ENCODE results near the gene RAD51AP1. TPM values are rescaled to one million over a fixed set of nuclear protein-coding genes. Genes with fewer than 3 reads are reported as not detected.
"Not testable (repeated sequence)": the region's sequence is repeated elsewhere in the genome, so short reads cannot be mapped to it uniquely, and the experiment has no call there.

The RAD51AP1 gene
- total and polyA plus RNA-seq, 2 donors from 2014 or later, result 0.52 to 2.9 TPM

DNA sequence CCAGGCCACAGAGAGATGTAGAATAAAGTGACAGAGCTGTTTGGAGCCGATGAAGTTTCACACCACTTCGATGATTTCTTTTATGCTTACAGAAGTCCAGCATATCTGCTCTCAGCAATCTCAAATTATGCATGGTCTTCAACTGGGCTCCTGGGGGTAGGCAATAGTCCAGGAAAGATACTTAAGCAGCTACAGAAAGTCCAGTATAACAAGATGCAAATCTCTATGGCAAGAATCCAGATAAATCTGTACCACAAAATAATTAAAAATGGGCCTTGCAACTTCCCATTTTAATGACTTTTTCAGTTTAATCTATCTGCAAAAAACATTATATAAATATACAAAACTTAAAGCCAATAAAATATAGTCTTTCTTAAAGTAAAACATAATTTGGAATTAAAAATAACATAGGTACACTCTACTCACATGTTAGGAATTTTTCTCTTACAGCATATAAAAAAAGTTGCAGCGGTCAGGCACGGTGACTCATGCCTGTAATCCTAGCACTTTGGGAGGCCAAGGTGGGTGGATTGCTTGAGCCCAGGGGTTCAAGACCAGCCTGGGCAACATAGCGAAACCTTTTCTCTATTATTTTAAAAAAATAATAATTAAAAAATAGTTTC is 20.5 kb upstream of the RAD51AP1 start:
- no peak for DNase-seq
- Histone ChIP-seq H3K4me1 (ENCODE audit: control insufficient read depth in 2 of 3, insufficient read depth in 2 of 3, low read depth in 1 of 3, low read length in 3 of 3) (no peaks in the 10 kb centered on the region), H3K9ac (ENCODE audit: low read length in 3 of 3) (no peak overlapping the region), H3K27me3 (ENCODE audit: control insufficient read depth, insufficient read depth, low read length) (no peaks in the 10 kb centered on the region), H3K9me3 (ENCODE audit: control insufficient read depth in 2 of 3, insufficient read depth in 1 of 3, low read length in 3 of 3) (no peaks in the 10 kb centered on the region), H3K36me3 (ENCODE audit: control insufficient read depth in 2 of 3, insufficient read depth in 3 of 3, low read length in 3 of 3) (peaks cover 0 to 9% (median 3%) of the 10 kb centered on the region in 3 donors), H3K4me3 (ENCODE audit: low read length in 3 of 3) (no peak overlapping the region), H3K27ac (ENCODE audit: low read depth in 2 of 2, low read length in 2 of 2) (no peak overlapping the region)
- TF ChIP-seq, protein P1, sequence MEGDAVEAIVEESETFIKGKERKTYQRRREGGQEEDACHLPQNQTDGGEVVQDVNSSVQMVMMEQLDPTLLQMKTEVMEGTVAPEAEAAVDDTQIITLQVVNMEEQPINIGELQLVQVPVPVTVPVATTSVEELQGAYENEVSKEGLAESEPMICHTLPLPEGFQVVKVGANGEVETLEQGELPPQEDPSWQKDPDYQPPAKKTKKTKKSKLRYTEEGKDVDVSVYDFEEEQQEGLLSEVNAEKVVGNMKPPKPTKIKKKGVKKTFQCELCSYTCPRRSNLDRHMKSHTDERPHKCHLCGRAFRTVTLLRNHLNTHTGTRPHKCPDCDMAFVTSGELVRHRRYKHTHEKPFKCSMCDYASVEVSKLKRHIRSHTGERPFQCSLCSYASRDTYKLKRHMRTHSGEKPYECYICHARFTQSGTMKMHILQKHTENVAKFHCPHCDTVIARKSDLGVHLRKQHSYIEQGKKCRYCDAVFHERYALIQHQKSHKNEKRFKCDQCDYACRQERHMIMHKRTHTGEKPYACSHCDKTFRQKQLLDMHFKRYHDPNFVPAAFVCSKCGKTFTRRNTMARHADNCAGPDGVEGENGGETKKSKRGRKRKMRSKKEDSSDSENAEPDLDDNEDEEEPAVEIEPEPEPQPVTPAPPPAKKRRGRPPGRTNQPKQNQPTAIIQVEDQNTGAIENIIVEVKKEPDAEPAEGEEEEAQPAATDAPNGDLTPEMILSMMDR (IDR thresholded peaks at IDR 0.05; ENCODE audit: borderline replicate concordance, extremely low read depth, insufficient read depth), result no peak
- FAIRE-seq, result no peak
- intact Hi-C loops (cut with DNase I), result no loop called here

DNA sequence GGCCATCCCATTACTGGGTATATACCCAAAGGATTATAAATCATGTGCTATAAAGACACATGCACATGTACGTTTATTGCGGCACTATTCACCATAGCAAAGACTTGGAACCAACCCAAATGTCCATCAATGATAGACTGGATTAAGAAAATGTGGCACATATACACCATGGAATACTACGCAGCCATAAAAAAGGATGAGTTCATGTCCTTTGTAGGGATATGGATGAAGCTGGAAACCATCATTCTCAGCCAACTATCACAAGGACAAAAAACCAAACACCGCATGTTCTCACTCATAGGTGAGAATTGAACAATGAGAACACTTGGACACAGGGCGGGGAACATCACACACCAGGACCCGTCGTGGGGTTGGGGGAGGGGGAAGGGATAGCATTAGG is 15.2 kb upstream of the RAD51AP1 start:
- H3K9me3 ChIP-seq (ENCODE audit: control insufficient read depth in 2 of 3, insufficient read depth in 1 of 3, low read length in 3 of 3); intact Hi-C loops (cut with DNase I); H3K27ac ChIP-seq (ENCODE audit: low read depth in 2 of 2, low read length in 2 of 2); H3K27me3 ChIP-seq (ENCODE audit: control insufficient read depth, insufficient read depth, low read length); DNase-seq; H3K9ac ChIP-seq (ENCODE audit: low read length in 3 of 3); H3K4me3 ChIP-seq (ENCODE audit: low read length in 3 of 3); H3K4me1 ChIP-seq (ENCODE audit: control insufficient read depth in 2 of 3, insufficient read depth in 2 of 3, low read depth in 1 of 3, low read length in 3 of 3); FAIRE-seq: not testable (repeated sequence)
- H3K36me3 ChIP-seq (ENCODE audit: control insufficient read depth in 2 of 3, insufficient read depth in 3 of 3, low read length in 3 of 3), result peaks cover 0 to 14% (median 2%) of the 10 kb centered on the region in 3 donors

DNA sequence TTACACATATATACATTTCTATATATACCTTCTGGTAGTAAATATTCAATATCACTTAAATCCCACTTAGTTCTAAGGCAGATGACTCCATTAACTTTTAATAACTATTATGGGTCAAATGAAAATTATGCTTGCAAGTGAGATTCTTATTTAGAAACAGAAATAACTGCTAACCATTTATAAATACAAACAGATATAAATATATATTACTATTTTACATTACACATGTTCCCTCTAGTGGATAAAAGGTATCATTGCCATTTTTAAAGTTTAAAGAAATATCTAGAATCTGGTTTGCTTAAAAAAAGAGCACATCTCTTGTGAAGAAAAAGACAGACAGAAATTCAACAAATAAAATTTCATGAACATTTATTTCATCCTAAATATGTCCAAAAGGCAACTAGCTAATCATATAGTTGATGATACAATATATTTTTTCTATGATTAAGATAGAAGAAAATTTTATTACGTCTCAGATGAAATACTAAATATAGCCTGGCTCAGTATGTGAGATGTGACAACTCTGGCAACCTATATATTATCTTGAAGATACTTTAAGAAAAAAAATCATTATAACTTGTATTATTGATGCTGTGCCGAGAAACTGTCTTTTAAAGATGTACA is 11.7 kb upstream of the RAD51AP1 start:
- H3K9ac ChIP-seq (ENCODE audit: low read length in 3 of 3), result no peak overlapping the region
- H3K4me1 ChIP-seq (ENCODE audit: control insufficient read depth in 2 of 3, insufficient read depth in 2 of 3, low read depth in 1 of 3, low read length in 3 of 3), result no peaks in the 10 kb centered on the region
- TF ChIP-seq, protein P1 (IDR thresholded peaks at IDR 0.05; ENCODE audit: borderline replicate concordance, extremely low read depth, insufficient read depth), result peak; percentile 15
- intact Hi-C loops (cut with DNase I), result no loop called here
- no peaks in the 10 kb centered on the region for H3K27me3 ChIP-seq (ENCODE audit: control insufficient read depth, insufficient read depth, low read length)
- peaks cover 2 to 20% (median 5%) of the 10 kb centered on the region in 3 donors for H3K36me3 ChIP-seq (ENCODE audit: control insufficient read depth in 2 of 3, insufficient read depth in 3 of 3, low read length in 3 of 3)
- no peaks in the 10 kb centered on the region for H3K9me3 ChIP-seq (ENCODE audit: control insufficient read depth in 2 of 3, insufficient read depth in 1 of 3, low read length in 3 of 3)
- peak in 2 of 5 donors; percentile 20 to 23 for DNase-seq
- FAIRE-seq, result peak; percentile 92
- H3K4me3 ChIP-seq (ENCODE audit: low read length in 3 of 3), result no peak overlapping the region
- no peak overlapping the region for H3K27ac ChIP-seq (ENCODE audit: low read depth in 2 of 2, low read length in 2 of 2)

DNA sequence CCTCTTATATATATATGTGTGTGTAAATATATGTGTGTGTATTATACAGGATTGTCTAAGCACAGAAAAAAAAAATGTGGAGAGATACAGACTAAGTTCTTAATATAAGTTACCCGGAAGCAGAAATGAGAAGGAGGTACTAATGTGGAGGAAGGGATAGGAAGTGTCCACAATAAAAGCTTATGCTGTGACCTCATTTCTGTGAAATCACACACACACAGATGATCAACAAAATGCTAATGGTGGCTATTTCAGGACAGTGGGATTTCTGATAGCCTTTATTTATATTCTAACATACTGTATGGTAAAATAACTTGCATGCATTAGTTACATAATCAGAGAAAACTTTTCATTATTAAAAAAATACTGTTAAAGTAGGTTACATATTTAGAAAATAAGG is 8.5 kb upstream of the RAD51AP1 start:
- no peaks in the 10 kb centered on the region for H3K9me3 ChIP-seq (ENCODE audit: control insufficient read depth in 2 of 3, insufficient read depth in 1 of 3, low read length in 3 of 3)
- H3K4me3 ChIP-seq (ENCODE audit: low read length in 3 of 3), result no peak overlapping the region
- H3K4me1 ChIP-seq (ENCODE audit: control insufficient read depth in 2 of 3, insufficient read depth in 2 of 3, low read depth in 1 of 3, low read length in 3 of 3), result no peaks in the 10 kb centered on the region
- TF ChIP-seq, protein P1 (IDR thresholded peaks at IDR 0.05; ENCODE audit: borderline replicate concordance, extremely low read depth, insufficient read depth), result no peak
- intact Hi-C loops (cut with DNase I), result no loop called here
- DNase-seq, result no peak
- H3K27me3 ChIP-seq (ENCODE audit: control insufficient read depth, insufficient read depth, low read length), result no peaks in the 10 kb centered on the region
- no peak overlapping the region for H3K27ac ChIP-seq (ENCODE audit: low read depth in 2 of 2, low read length in 2 of 2)
- H3K36me3 ChIP-seq (ENCODE audit: control insufficient read depth in 2 of 3, insufficient read depth in 3 of 3, low read length in 3 of 3), result peaks cover 2 to 13% (median 5%) of the 10 kb centered on the region in 3 donors
- FAIRE-seq, result no peak
- H3K9ac ChIP-seq (ENCODE audit: low read length in 3 of 3), result no peak overlapping the region

Measured in kidney (tissue), 14 donors.